Natural killer cell (primary cell): ENCODE measurements around the gene MAP2K5. TPM values are rescaled to one million over a fixed set of nuclear protein-coding genes. Genes with fewer than 3 reads are reported as not detected.
A peak's percentile ranks its signal among the peaks of the same experiment; 100 is the strongest.

Experiments
- ATAC-seq, 3 donors: fragments of 150-1000 bp in 2 of 3; fragments of 200-7000 bp in 1 of 3; cut with Tn5 transposase; 1 replicate in 1 of 3; 2 replicates in 2 of 3; pipeline ENCODE4 v1.10.0; 2021; ENCODE audit warnings: mild to moderate bottlenecking in 2 of 3, moderate library complexity in 2 of 3
- DNase-seq, 2 donors: peaks; one replicate each; pipeline versions ENCODE4 v3.0.0 to v3.0.0-alpha.2; 2013 to 2021; ENCODE audit warnings: mixed read lengths in 1 of 2
- H3K27ac ChIP-seq: one replicate; pipeline ENCODE4 v1.5.1; 2013; ENCODE audit warnings: mild to moderate bottlenecking, low read length
- H3K27me3 ChIP-seq: one replicate; pipeline ENCODE4 v1.6.1; 2013; ENCODE audit warnings: low read length; ENCODE audit not compliant: control insufficient read depth, insufficient read depth
- H3K36me3 ChIP-seq: one replicate; pipeline ENCODE4 v1.6.1; 2013; ENCODE audit warnings: low read length; ENCODE audit not compliant: control insufficient read depth, insufficient read depth
- H3K4me1 ChIP-seq: one replicate; pipeline ENCODE4 v1.6.1; 2013; ENCODE audit warnings: low read length; ENCODE audit not compliant: control insufficient read depth, insufficient read depth
- H3K4me3 ChIP-seq: one replicate; pipeline ENCODE4 v1.5.1; 2013; ENCODE audit warnings: low read length
- H3K9me3 ChIP-seq: one replicate; pipeline ENCODE4 v1.6.1; 2013; ENCODE audit warnings: low read length; ENCODE audit not compliant: control insufficient read depth, insufficient read depth
- H3K27ac Mint-ChIP-seq, 2 donors: one replicate each; pipeline ENCODE4 v1.8.0; 2022; ENCODE audit warnings: mild to moderate bottlenecking in 2 of 2, mixed read lengths in 2 of 2, moderate library complexity in 1 of 2
- H3K27me3 Mint-ChIP-seq, 2 donors: one replicate each; pipeline ENCODE4 v1.8.0; 2022; ENCODE audit warnings: low read depth in 2 of 2, mixed read lengths in 2 of 2
- H3K36me3 Mint-ChIP-seq: one replicate; pipeline ENCODE4 v1.8.0; 2022; ENCODE audit warnings: mixed read lengths
- H3K4me1 Mint-ChIP-seq, 2 donors: one replicate each; pipeline ENCODE4 v1.8.0; 2022; ENCODE audit warnings: mixed read lengths in 2 of 2
- H3K4me3 Mint-ChIP-seq: one replicate; pipeline ENCODE4 v1.8.0; 2022; ENCODE audit warnings: mild to moderate bottlenecking, moderate library complexity, mixed read lengths
- H3K9me3 Mint-ChIP-seq, 2 donors: one replicate each; pipeline ENCODE4 v1.8.0; 2022; ENCODE audit warnings: mixed read lengths in 2 of 2
- CTCF ChIP-seq: fragments of 200-600 bp; IDR thresholded peaks from one replicate; pipeline ENCODE4 v1.8.0; 2022; ENCODE audit warnings: antibody characterized with exemption
- WGBS: methylation state at CpG from one replicate; pipeline ENCODE4 v1.1.7; 2013; ENCODE audit warnings: missing lambda C conversion rate; ENCODE audit not compliant: insufficient coverage; 5-methylcytosine and 5-hydroxymethylcytosine counted together
- intact Hi-C: fragments of 100-400 bp; cut with micrococcal nuclease; formaldehyde crosslinking; loops from one replicate; pipeline ENCODE4 v1.14.2; 2022
- total RNA-seq, 4 donors: library from RNA; stranded (reverse); fragments of 120-200 nt in 1 of 4; gene quantifications; one replicate each; pipeline versions ENCODE4 v1.2.3 to v1.2.4, GENCODE V29; 2013 to 2022

MAP2K5 gene
- total RNA-seq, 3 donors from 2014 or later (not counting 1 experiment from before 2014, with no cell fraction given), result 25.6 to 32.6 (median 29.2) TPM

GRCh38 chr15:67556976-67557570 is 14.6 kb downstream of the MAP2K5 start:
- Mint-ChIP-seq H3K4me1 (peaks cover 15 to 21% of the 10 kb centered on the region in 2 donors), H3K36me3 (peaks cover 11% of the 10 kb centered on the region), H3K4me3 (peak overlapping the region; percentile 32), H3K9me3 (no peaks in the 10 kb centered on the region), H3K27me3 (no peaks in the 10 kb centered on the region), H3K27ac (peak overlapping the region; percentile 70 to 77)
- H3K9me3 ChIP-seq, result no peaks in the 10 kb centered on the region
- DNase-seq, result no peak
- H3K27ac ChIP-seq, result no peak overlapping the region
- TF ChIP-seq CTCF, result no peak
- peak; percentile 40 to 69 (median 58) for ATAC-seq
- WGBS, result 39% methylated on average over 2 of the region's 3 CpGs
- no peak overlapping the region for H3K4me3 ChIP-seq
- intact Hi-C loops, result no loop called here
- H3K27me3 ChIP-seq, result no peaks in the 10 kb centered on the region
- H3K4me1 ChIP-seq, result no peaks in the 10 kb centered on the region
- peaks cover 5% of the 10 kb centered on the region for H3K36me3 ChIP-seq

DNA sequence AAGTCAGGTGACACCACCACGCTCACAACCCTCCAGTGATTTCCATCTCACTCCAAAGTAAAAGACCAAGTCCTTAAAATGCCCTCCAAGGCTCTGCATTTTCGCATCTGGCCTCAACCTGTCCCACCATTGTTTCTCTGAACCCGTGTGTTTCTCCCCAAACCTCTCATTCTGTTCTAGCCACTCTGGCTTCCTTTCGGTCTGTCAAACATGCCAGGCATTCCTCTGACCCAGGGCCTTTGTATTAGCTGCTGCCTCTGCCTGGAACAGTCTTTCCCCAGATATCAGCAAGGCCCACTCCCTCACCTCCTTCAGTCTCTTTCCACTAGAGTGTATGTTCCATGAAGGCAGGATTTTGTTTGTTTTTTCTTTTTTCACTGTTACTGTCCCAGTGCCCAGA is 16.0 kb downstream of the MAP2K5 start:
- intact Hi-C loops, result no loop called here
- Mint-ChIP-seq H3K4me1 (peaks cover 15 to 26% of the 10 kb centered on the region in 2 donors), H3K27ac (no peak overlapping the region), H3K4me3 (no peak overlapping the region), H3K27me3 (no peaks in the 10 kb centered on the region), H3K9me3 (no peaks in the 10 kb centered on the region), H3K36me3 (peaks cover 11% of the 10 kb centered on the region)
- ATAC-seq (no peak), DNase-seq (no peak)
- Histone ChIP-seq H3K27me3 (no peaks in the 10 kb centered on the region), H3K9me3 (no peaks in the 10 kb centered on the region), H3K4me1 (no peaks in the 10 kb centered on the region), H3K36me3 (peaks cover 5% of the 10 kb centered on the region), H3K4me3 (no peak overlapping the region), H3K27ac (no peak overlapping the region)
- TF ChIP-seq CTCF, result no peak
- WGBS, result 98% methylated on average over 4 of the region's 4 CpGs

DNA sequence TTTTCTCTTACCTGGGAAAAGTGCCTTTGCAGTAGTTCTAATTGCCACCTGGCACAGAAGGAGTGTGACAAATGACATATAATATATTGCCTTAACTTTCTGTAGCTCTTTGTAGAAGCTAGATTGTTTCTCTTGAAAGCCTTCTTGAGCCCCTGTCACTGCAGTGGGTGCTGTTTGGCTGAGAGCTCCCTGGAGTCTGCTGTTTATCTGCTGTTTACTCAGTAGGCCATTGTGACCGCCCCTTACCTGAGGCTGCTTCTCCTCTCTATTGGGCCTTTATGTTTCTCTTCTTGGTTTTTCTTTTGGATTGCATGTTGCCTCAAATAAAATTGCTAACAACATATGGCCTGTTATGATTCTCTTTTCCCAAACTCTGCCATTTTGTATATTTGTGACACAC is 16.7 kb downstream of the MAP2K5 start:
- ATAC-seq (no peak), DNase-seq (no peak)
- intact Hi-C loops, result no loop called here
- no peaks in the 10 kb centered on the region for H3K4me1 ChIP-seq
- no peak for TF ChIP-seq CTCF
- H3K27ac ChIP-seq, result no peak overlapping the region
- no peaks in the 10 kb centered on the region for H3K27me3 Mint-ChIP-seq
- peaks cover 11% of the 10 kb centered on the region for H3K36me3 Mint-ChIP-seq
- H3K27me3 ChIP-seq, result no peaks in the 10 kb centered on the region
- no peak overlapping the region for H3K4me3 Mint-ChIP-seq
- 100% methylated on average over 1 of the region's 1 CpG for WGBS
- H3K9me3 Mint-ChIP-seq, result no peaks in the 10 kb centered on the region
- H3K36me3 ChIP-seq, result peaks cover 5% of the 10 kb centered on the region
- peaks cover 17 to 30% of the 10 kb centered on the region in 2 donors for H3K4me1 Mint-ChIP-seq
- H3K9me3 ChIP-seq, result no peaks in the 10 kb centered on the region
- no peak overlapping the region for H3K27ac Mint-ChIP-seq
- no peak overlapping the region for H3K4me3 ChIP-seq

- Histone ChIP-seq H3K4me3 (no peak overlapping the region), H3K36me3 (peaks cover 5% of the 10 kb centered on the region), H3K9me3 (no peaks in the 10 kb centered on the region), H3K27ac (no peak overlapping the region), H3K4me1 (no peaks in the 10 kb centered on the region), H3K27me3 (no peaks in the 10 kb centered on the region)
- H3K4me3 Mint-ChIP-seq, result no peak overlapping the region
- ATAC-seq (no peak), DNase-seq (no peak)
- H3K27ac Mint-ChIP-seq, result no peak overlapping the region
- no peak for TF ChIP-seq CTCF
- no peaks in the 10 kb centered on the region for H3K9me3 Mint-ChIP-seq
- no CpG with 5 or more reads among the region's 2 CpGs for WGBS
- no peaks in the 10 kb centered on the region for H3K27me3 Mint-ChIP-seq
- peaks cover 21 to 33% of the 10 kb centered on the region in 2 donors for H3K4me1 Mint-ChIP-seq
- H3K36me3 Mint-ChIP-seq, result peaks cover 11% of the 10 kb centered on the region
- intact Hi-C loops, result no loop called here
Observed at GRCh38 chr15:67559576-67559975, 17.1 kb downstream of the MAP2K5 start.
